ENCODE results near the gene CDH4.

DNA sequence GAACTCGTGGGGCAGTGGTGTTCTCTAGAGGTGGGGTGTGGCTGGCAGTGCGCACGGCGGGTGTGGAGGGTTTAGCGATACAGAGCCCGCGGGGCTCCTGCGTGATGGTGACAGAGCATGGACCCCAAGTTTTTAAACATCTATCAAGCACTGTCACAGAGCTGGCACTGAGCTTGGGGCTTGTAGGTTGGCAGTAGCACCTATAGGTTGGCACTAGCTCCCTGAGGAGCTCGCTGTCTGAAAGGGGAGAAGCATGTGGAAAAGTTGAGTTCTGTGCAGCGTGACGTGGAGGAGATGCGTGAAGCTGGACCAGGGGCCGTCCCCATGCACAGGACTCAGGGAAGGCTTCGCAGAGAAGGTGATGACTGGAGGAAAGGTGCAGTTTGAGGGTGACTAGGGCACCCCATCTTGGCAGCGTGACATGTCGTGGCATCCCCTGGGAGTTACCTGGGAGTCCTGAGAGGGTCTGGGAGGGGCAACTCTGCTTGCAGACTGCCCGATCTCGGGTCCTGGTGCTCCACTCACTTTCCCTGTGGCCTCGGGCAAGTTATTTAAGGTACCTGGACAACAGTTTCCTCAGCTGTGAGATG lies 122.0 kb downstream of the CDH4 start:
- TF ChIP-seq, protein P1, sequence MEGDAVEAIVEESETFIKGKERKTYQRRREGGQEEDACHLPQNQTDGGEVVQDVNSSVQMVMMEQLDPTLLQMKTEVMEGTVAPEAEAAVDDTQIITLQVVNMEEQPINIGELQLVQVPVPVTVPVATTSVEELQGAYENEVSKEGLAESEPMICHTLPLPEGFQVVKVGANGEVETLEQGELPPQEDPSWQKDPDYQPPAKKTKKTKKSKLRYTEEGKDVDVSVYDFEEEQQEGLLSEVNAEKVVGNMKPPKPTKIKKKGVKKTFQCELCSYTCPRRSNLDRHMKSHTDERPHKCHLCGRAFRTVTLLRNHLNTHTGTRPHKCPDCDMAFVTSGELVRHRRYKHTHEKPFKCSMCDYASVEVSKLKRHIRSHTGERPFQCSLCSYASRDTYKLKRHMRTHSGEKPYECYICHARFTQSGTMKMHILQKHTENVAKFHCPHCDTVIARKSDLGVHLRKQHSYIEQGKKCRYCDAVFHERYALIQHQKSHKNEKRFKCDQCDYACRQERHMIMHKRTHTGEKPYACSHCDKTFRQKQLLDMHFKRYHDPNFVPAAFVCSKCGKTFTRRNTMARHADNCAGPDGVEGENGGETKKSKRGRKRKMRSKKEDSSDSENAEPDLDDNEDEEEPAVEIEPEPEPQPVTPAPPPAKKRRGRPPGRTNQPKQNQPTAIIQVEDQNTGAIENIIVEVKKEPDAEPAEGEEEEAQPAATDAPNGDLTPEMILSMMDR (IDR thresholded peaks at IDR 0.05 in 8 of 11, conservative IDR thresholded peaks at IDR 0.05 in 3 of 11), result no peak
- TF ChIP-seq POLR2AphosphoS5 (IDR thresholded peaks at IDR 0.05) (no peak), POLR2A (IDR thresholded peaks at IDR 0.05) (no peak)
